Measurements from ENCODE around the gene ZNF418. TPM values are rescaled to one million over a fixed set of nuclear protein-coding genes. Genes with fewer than 3 reads are reported as not detected.
"Not testable (repeated sequence)": the region's sequence is repeated elsewhere in the genome, so short reads cannot be mapped to it uniquely, and the experiment has no call there.

Gene ZNF418
- total RNA-seq, 2 experiments from 2014 or later = 5.7 to 6.6 TPM

DNA sequence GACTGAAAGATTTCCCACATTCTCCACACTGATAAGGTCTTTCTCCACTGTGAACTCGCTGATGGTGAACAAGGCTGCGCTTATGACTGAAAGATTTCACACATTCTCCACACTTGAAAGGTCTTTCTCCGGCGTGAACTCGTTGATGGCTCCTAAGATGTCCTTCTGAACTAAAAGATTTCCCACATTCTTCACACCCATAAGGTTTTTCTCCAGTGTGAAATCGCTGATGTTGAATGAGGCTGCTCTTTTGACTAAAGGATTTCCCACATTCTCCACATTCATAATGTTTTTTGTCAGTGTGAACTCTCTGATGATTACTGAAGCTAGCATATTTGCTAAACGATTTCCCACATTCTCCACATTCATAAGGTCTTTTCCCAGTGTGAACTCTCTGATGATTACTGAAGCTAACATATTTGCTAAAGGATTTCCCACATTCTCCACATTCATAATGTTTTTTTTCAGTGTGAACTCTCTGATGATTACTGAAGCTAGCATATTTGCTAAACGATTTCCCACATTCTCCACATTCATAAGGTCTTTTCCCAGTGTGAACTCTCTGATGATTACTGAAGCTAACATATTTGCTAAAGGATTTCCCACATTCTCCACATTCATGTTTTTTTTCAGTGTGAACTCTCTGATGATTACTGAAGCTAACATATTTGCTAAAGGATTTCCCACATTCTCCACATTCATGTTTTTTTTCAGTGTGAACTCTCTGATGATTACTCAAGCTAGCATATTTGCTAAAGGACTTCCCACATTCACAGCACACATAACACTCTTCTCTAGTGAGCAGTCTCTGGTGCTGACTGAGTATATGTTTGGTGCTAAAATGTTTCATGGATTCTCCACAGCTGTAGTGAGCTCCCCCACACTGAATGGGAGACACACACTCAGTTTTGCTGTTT lies 61.1 kb downstream of the ZNF418 start:
- Mint-ChIP-seq H3K9me3 (ENCODE audit: low read depth) (peaks cover 48% of the 10 kb centered on the region), H3K36me3 (peaks cover 87% of the 10 kb centered on the region)
- H3K4me3 Mint-ChIP-seq, H3K27me3 Mint-ChIP-seq, CTCF ChIA-PET, H3K27ac Mint-ChIP-seq, H3K4me1 Mint-ChIP-seq, ATAC-seq, DNase-seq: not testable (repeated sequence)

DNA sequence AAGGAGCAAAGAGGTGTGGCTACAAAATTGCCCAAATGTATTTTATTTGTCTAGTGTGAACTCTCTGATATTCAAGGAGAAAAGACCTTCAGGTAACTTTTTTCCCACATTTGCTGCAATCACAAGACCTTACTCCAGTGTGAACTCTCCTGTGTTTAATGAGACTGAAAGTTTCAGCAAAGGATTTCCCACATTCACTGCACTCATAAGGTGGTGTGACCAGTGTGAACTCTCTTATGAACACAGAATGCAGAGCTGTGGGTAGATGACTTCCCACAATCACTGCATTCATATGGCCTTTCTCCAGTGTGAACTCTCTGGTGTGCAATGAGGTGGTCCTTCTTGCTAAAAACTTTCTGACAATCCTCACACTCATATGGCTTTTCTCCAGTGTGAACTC lies 62.8 kb downstream of the ZNF418 start:
- no peaks in the 10 kb centered on the region for H3K4me1 Mint-ChIP-seq
- ATAC-seq (no peak), DNase-seq (no peak)
- CTCF ChIA-PET = no interaction called here
- no peaks in the 10 kb centered on the region for H3K27me3 Mint-ChIP-seq
- H3K4me3 Mint-ChIP-seq = no peak overlapping the region
- peaks cover 47% of the 10 kb centered on the region for H3K9me3 Mint-ChIP-seq (ENCODE audit: low read depth)
- no peak overlapping the region for H3K27ac Mint-ChIP-seq
- H3K36me3 Mint-ChIP-seq = peaks cover 85% of the 10 kb centered on the region

Other genes starting within 250 kb of the ZNF418 start
- gene ZNF154, start 226.2 kb downstream of the ZNF418 start, total RNA-seq = 1 to 10 TPM; 4.0 to 5.6 TPM
- 10 to 100 TPM; 13.0 to 13.8 TPM for gene ZNF671, start 207.8 kb downstream of the ZNF418 start, total RNA-seq
- gene ZNF776, start 188.6 kb downstream of the ZNF418 start, total RNA-seq = 10 to 100 TPM; 15.4 to 18.1 TPM
- 10 to 100 TPM; 20.4 to 23.0 TPM for gene ZNF586, start 165.7 kb downstream of the ZNF418 start, total RNA-seq
- 10 to 100 TPM in 1 of 2 experiments, 1 to 10 TPM in 1; 9.7 to 11.1 TPM for gene ZNF552, start 120.5 kb downstream of the ZNF418 start, total RNA-seq
- gene ZNF587B, start 105.1 kb downstream of the ZNF418 start, total RNA-seq = 10 to 100 TPM; 14.6 to 19.3 TPM
- 10 to 100 TPM; 30.8 to 41.2 TPM for gene ZNF587, start 85.5 kb downstream of the ZNF418 start, total RNA-seq
- 10 to 100 TPM; 26.7 to 28.1 TPM for gene ZNF814, start 46.4 kb downstream of the ZNF418 start, total RNA-seq
- 10 to 100 TPM; 17.8 to 24.0 TPM for gene ZNF417, start 18.8 kb downstream of the ZNF418 start, total RNA-seq
- 1 to 10 TPM; 7.6 to 9.3 TPM for gene ZNF256, start 12.3 kb upstream of the ZNF418 start, total RNA-seq
- gene C19orf18, start 39.1 kb upstream of the ZNF418 start, total RNA-seq = under 1 TPM; 0.33 to 0.88 TPM
- gene ZNF606, start 67.4 kb upstream of the ZNF418 start, total RNA-seq = 10 to 100 TPM; 11.6 to 12.8 TPM
- not detected for gene ZSCAN1, start 98.6 kb upstream of the ZNF418 start, total RNA-seq
- under 1 TPM; 0.49 to 0.76 TPM for gene ZNF135, start 123.9 kb upstream of the ZNF418 start, total RNA-seq
- gene ZSCAN18, start 162.8 kb upstream of the ZNF418 start, total RNA-seq = 10 to 100 TPM; 15.9 to 24.8 TPM
- 1 to 10 TPM; 4.0 to 4.6 TPM for gene ZNF329, start 215.4 kb upstream of the ZNF418 start, total RNA-seq
- gene ZNF274, start 247.7 kb upstream of the ZNF418 start, total RNA-seq = 10 to 100 TPM; 30.1 to 36.0 TPM

Measured in activated CD8-positive, alpha-beta memory T cell treated with anti-CD3 and anti-CD28 coated beads, Interleukin-2, amount 10 ng/mL, durations not matched to agents 7 days and 5 days (primary cell).